HG03558 (cell line): ENCODE results near the gene PCNA.

Experiments
- ATAC-seq: cut with Tn5 transposase; IDR thresholded peaks from one replicate; pipeline ENCODE4 v1.9.1; 2021; ENCODE audit warnings: moderate number of reproducible peaks; ENCODE audit not compliant: unreplicated experiment; ENCODE audit errors: extremely low read depth

PCNA gene

GRCh38 chr20:5070570-5070969 lies 49.2 kb downstream of the PCNA start:
- ATAC-seq = no peak

GRCh38 chr20:5070081-5070480 lies 49.7 kb downstream of the PCNA start:
- ATAC-seq = no peak

GRCh38 chr20:5069141-5069806 lies 50.5 kb downstream of the PCNA start:
- no peak for ATAC-seq

- no peak for ATAC-seq
These were observed 51.7 kb downstream of the PCNA start for GRCh38 chr20:5067877-5068645.

- ATAC-seq = no peak
These were observed 53.8 kb downstream of the PCNA start for GRCh38 chr20:5065879-5066383.

GRCh38 chr20:5065166-5065878 lies 54.4 kb downstream of the PCNA start:
- ATAC-seq = no peak
